ENCODE measurements around the gene IL36G. TPM values are rescaled to one million over a fixed set of nuclear protein-coding genes. Genes with fewer than 3 reads are reported as not detected.

Gene IL36G
- total RNA-seq, 5 donors from 2014 or later (not counting 1 experiment from before 2014, with no cell fraction given) = not detected

- H3K36me3 ChIP-seq (ENCODE audit: control insufficient read depth in 2 of 2, extremely low read depth in 1 of 2, insufficient read depth in 1 of 2, low read length in 1 of 2) = no peaks in the 10 kb centered on the region
- H3K27ac Mint-ChIP-seq = peak overlapping the region; percentile 82 to 90
- WGBS (ENCODE audit: insufficient coverage) = no CpG with 5 or more reads among the region's 5 CpGs
- H3K4me1 ChIP-seq (ENCODE audit: control insufficient read depth in 1 of 2, extremely low read depth in 1 of 2, insufficient read depth in 2 of 2, low read length in 2 of 2) = peaks cover 20 to 29% of the 10 kb centered on the region in 2 experiments
- peak overlapping the region; percentile 68 for H3K27ac ChIP-seq (ENCODE audit: low read length)
- H3K27me3 Mint-ChIP-seq = peaks cover 0 to 1% of the 10 kb centered on the region in 2 donors
- peaks cover 20 to 29% (median 23%) of the 10 kb centered on the region in 3 donors for H3K4me1 Mint-ChIP-seq
- H3K9me3 ChIP-seq = peaks cover 6% of the 10 kb centered on the region
- H3K4me3 Mint-ChIP-seq = no peak overlapping the region
- H3K36me3 Mint-ChIP-seq = no peaks in the 10 kb centered on the region
- H3K4me3 ChIP-seq (ENCODE audit: control insufficient read depth in 1 of 2, extremely low read depth in 1 of 2, low read length in 1 of 2) = no peak overlapping the region
- CTCF ChIA-PET = interaction anchor here in 1 of 2 donors (1.0 to 1.3 kb wide), 4 partner anchors 11 to 236 kb away, joined by 3 to 4 read pairs (median 4); no protein-coding TSS in a partner anchor
- peaks cover 0 to 7% (median 3%) of the 10 kb centered on the region in 3 donors for H3K9me3 Mint-ChIP-seq
- ATAC-seq (replicated peaks in 1 of 4) = peak; percentile 95 to 97 (median 97)
- H3K27me3 ChIP-seq (replicated peaks in 1 of 2; ENCODE audit: control insufficient read depth in 2 of 2, extremely low read depth in 1 of 2, insufficient read depth in 2 of 2, low read length in 1 of 2) = no peaks in the 10 kb centered on the region
- DNase-seq = peak; percentile 4 to 69 (median 27)
- POLR2A ChIA-PET = no interaction called here
Measured at GRCh38 chr2:112985090-112985489, 7.3 kb downstream of the IL36G start.

GRCh38 chr2:112989611-112990010 is 11.8 kb downstream of the IL36G start:
- no peaks in the 10 kb centered on the region for H3K27me3 ChIP-seq (replicated peaks in 1 of 2; ENCODE audit: control insufficient read depth in 2 of 2, extremely low read depth in 1 of 2, insufficient read depth in 2 of 2, low read length in 1 of 2)
- Mint-ChIP-seq H3K27me3 (peaks cover 0 to 1% of the 10 kb centered on the region in 2 donors), H3K9me3 (peaks cover 13 to 29% (median 14%) of the 10 kb centered on the region in 3 donors), H3K36me3 (peaks cover 5% of the 10 kb centered on the region), H3K4me3 (no peak overlapping the region), H3K4me1 (peaks cover 27 to 32% (median 27%) of the 10 kb centered on the region in 3 donors), H3K27ac (no peak overlapping the region)
- H3K4me3 ChIP-seq (ENCODE audit: control insufficient read depth in 1 of 2, extremely low read depth in 1 of 2, low read length in 1 of 2) = no peak overlapping the region
- WGBS (ENCODE audit: insufficient coverage) = 80% methylated on average over 2 of the region's 3 CpGs
- ATAC-seq (replicated peaks in 1 of 4) = no peak
- H3K9me3 ChIP-seq = peaks cover 17% of the 10 kb centered on the region
- CTCF ChIA-PET = no interaction called here
- H3K27ac ChIP-seq (ENCODE audit: low read length) = no peak overlapping the region
- POLR2A ChIA-PET = no interaction called here
- H3K4me1 ChIP-seq (ENCODE audit: control insufficient read depth in 1 of 2, extremely low read depth in 1 of 2, insufficient read depth in 2 of 2, low read length in 2 of 2) = peaks cover 18 to 21% of the 10 kb centered on the region in 2 experiments
- H3K36me3 ChIP-seq (ENCODE audit: control insufficient read depth in 2 of 2, extremely low read depth in 1 of 2, insufficient read depth in 1 of 2, low read length in 1 of 2) = no peaks in the 10 kb centered on the region
- DNase-seq = no peak

GRCh38 chr2:112993831-112994230 is 16.0 kb downstream of the IL36G start:
- POLR2A ChIA-PET = no interaction called here
- peaks cover 43 to 45% (median 45%) of the 10 kb centered on the region in 3 donors for H3K4me1 Mint-ChIP-seq

GRCh38 chr2:112994648-112995047 is 16.8 kb downstream of the IL36G start:
- Histone ChIP-seq H3K36me3 (ENCODE audit: control insufficient read depth in 2 of 2, extremely low read depth in 1 of 2, insufficient read depth in 1 of 2, low read length in 1 of 2) (no peaks in the 10 kb centered on the region), H3K27me3 (replicated peaks in 1 of 2; ENCODE audit: control insufficient read depth in 2 of 2, extremely low read depth in 1 of 2, insufficient read depth in 2 of 2, low read length in 1 of 2) (no peaks in the 10 kb centered on the region), H3K9me3 (peaks cover 13% of the 10 kb centered on the region), H3K4me1 (ENCODE audit: control insufficient read depth in 1 of 2, extremely low read depth in 1 of 2, insufficient read depth in 2 of 2, low read length in 2 of 2) (peaks cover 28 to 30% of the 10 kb centered on the region in 2 experiments), H3K27ac (ENCODE audit: low read length) (peak overlapping the region; percentile 83), H3K4me3 (ENCODE audit: control insufficient read depth in 1 of 2, extremely low read depth in 1 of 2, low read length in 1 of 2) (no peak overlapping the region)
- peak overlapping the region; percentile 97 for H3K27ac Mint-ChIP-seq
- ChIA-PET POLR2A (no interaction called here), CTCF (no interaction called here)
- H3K4me3 Mint-ChIP-seq = peak overlapping the region in 1 of 3 donors; percentile 70
- no peaks in the 10 kb centered on the region for H3K27me3 Mint-ChIP-seq
- DNase-seq = no peak
- peaks cover 45 to 50% (median 47%) of the 10 kb centered on the region in 3 donors for H3K4me1 Mint-ChIP-seq
- 100% methylated on average over 1 of the region's 2 CpGs for WGBS (ENCODE audit: insufficient coverage)
- H3K36me3 Mint-ChIP-seq = peaks cover 5% of the 10 kb centered on the region
- peaks cover 15 to 34% (median 21%) of the 10 kb centered on the region in 3 donors for H3K9me3 Mint-ChIP-seq
- no peak for ATAC-seq (replicated peaks in 1 of 4)

More at GRCh38 chr2:112993831-112994230, 16.0 kb downstream of the IL36G start:
- Mint-ChIP-seq H3K36me3 (peaks cover 5% of the 10 kb centered on the region), H3K4me3 (no peak overlapping the region), H3K9me3 (peaks cover 13 to 33% (median 18%) of the 10 kb centered on the region in 3 donors), H3K27ac (peak overlapping the region; percentile 97), H3K27me3 (no peaks in the 10 kb centered on the region)
- ATAC-seq (replicated peaks in 1 of 4) = no peak
- H3K27me3 ChIP-seq (replicated peaks in 1 of 2; ENCODE audit: control insufficient read depth in 2 of 2, extremely low read depth in 1 of 2, insufficient read depth in 2 of 2, low read length in 1 of 2) = no peaks in the 10 kb centered on the region
- no peak overlapping the region for H3K4me3 ChIP-seq (ENCODE audit: control insufficient read depth in 1 of 2, extremely low read depth in 1 of 2, low read length in 1 of 2)
- H3K36me3 ChIP-seq (ENCODE audit: control insufficient read depth in 2 of 2, extremely low read depth in 1 of 2, insufficient read depth in 1 of 2, low read length in 1 of 2) = no peaks in the 10 kb centered on the region
- peaks cover 28 to 30% of the 10 kb centered on the region in 2 experiments for H3K4me1 ChIP-seq (ENCODE audit: control insufficient read depth in 1 of 2, extremely low read depth in 1 of 2, insufficient read depth in 2 of 2, low read length in 2 of 2)
- DNase-seq = no peak
- CTCF ChIA-PET = interaction anchor here in 1 of 2 donors (0.6 to 0.7 kb wide), 2 partner anchors 67 to 86 kb away, joined by 3 read pairs; no protein-coding TSS in a partner anchor
- peaks cover 17% of the 10 kb centered on the region for H3K9me3 ChIP-seq
- no peak overlapping the region for H3K27ac ChIP-seq (ENCODE audit: low read length)

- peaks cover 45 to 50% (median 47%) of the 10 kb centered on the region in 3 donors for H3K4me1 Mint-ChIP-seq
- Histone ChIP-seq H3K36me3 (ENCODE audit: control insufficient read depth in 2 of 2, extremely low read depth in 1 of 2, insufficient read depth in 1 of 2, low read length in 1 of 2) (no peaks in the 10 kb centered on the region), H3K4me1 (ENCODE audit: control insufficient read depth in 1 of 2, extremely low read depth in 1 of 2, insufficient read depth in 2 of 2, low read length in 2 of 2) (peaks cover 28 to 30% of the 10 kb centered on the region in 2 experiments), H3K27me3 (replicated peaks in 1 of 2; ENCODE audit: control insufficient read depth in 2 of 2, extremely low read depth in 1 of 2, insufficient read depth in 2 of 2, low read length in 1 of 2) (no peaks in the 10 kb centered on the region), H3K9me3 (peaks cover 13% of the 10 kb centered on the region), H3K27ac (ENCODE audit: low read length) (peak overlapping the region; percentile 83), H3K4me3 (ENCODE audit: control insufficient read depth in 1 of 2, extremely low read depth in 1 of 2, low read length in 1 of 2) (no peak overlapping the region)
- DNase-seq (peak in 25 of 35 experiments; percentile 7 to 55 (median 22)), ATAC-seq (replicated peaks in 1 of 4) (no peak)
- ChIA-PET POLR2A (no interaction called here), CTCF (interaction anchor here in 1 of 2 donors (0.6 kb wide), 1 partner anchor 278 kb away, joined by 3 read pairs; no protein-coding TSS in a partner anchor)
- 18% methylated on average over 12 of the region's 14 CpGs for WGBS (ENCODE audit: insufficient coverage)
- H3K9me3 Mint-ChIP-seq = peaks cover 15 to 36% (median 22%) of the 10 kb centered on the region in 3 donors
- no peaks in the 10 kb centered on the region for H3K27me3 Mint-ChIP-seq
- H3K36me3 Mint-ChIP-seq = peaks cover 5% of the 10 kb centered on the region
- H3K27ac Mint-ChIP-seq = peak overlapping the region; percentile 97
- peak overlapping the region; percentile 67 to 72 (median 70) for H3K4me3 Mint-ChIP-seq
Measured at GRCh38 chr2:112995346-112995920, 17.6 kb downstream of the IL36G start.

- WGBS (ENCODE audit: insufficient coverage) = 0% methylated on average over 1 of the region's 6 CpGs
- Histone ChIP-seq H3K9me3 (peaks cover 10% of the 10 kb centered on the region), H3K36me3 (ENCODE audit: control insufficient read depth in 2 of 2, extremely low read depth in 1 of 2, insufficient read depth in 1 of 2, low read length in 1 of 2) (no peaks in the 10 kb centered on the region), H3K4me1 (ENCODE audit: control insufficient read depth in 1 of 2, extremely low read depth in 1 of 2, insufficient read depth in 2 of 2, low read length in 2 of 2) (peaks cover 28 to 30% of the 10 kb centered on the region in 2 experiments), H3K4me3 (ENCODE audit: control insufficient read depth in 1 of 2, extremely low read depth in 1 of 2, low read length in 1 of 2) (no peak overlapping the region), H3K27me3 (replicated peaks in 1 of 2; ENCODE audit: control insufficient read depth in 2 of 2, extremely low read depth in 1 of 2, insufficient read depth in 2 of 2, low read length in 1 of 2) (no peaks in the 10 kb centered on the region), H3K27ac (ENCODE audit: low read length) (peak overlapping the region; percentile 83)
- Mint-ChIP-seq H3K4me1 (peaks cover 45 to 50% (median 47%) of the 10 kb centered on the region in 3 donors), H3K27ac (peak overlapping the region; percentile 91 to 97), H3K27me3 (no peaks in the 10 kb centered on the region), H3K36me3 (peaks cover 16% of the 10 kb centered on the region), H3K9me3 (peaks cover 25 to 37% (median 27%) of the 10 kb centered on the region in 3 donors), H3K4me3 (peak overlapping the region; percentile 58 to 70 (median 64))
- POLR2A ChIA-PET = no interaction called here
- DNase-seq = peak; percentile 53 to 90 (median 77)
- CTCF ChIA-PET = interaction anchor here in 1 of 2 donors (0.6 to 1.1 kb wide), 4 partner anchors 11 to 633 kb away, joined by 3 to 5 read pairs (median 4); no protein-coding TSS in a partner anchor
- ATAC-seq (replicated peaks in 1 of 4) = peak; percentile 97 to 99 (median 98)
Measured at GRCh38 chr2:112996635-112997034, 18.8 kb downstream of the IL36G start.

Measured in T-cell (primary cell).